ENCODE measurements around the gene APOL4. TPM values are rescaled to one million over a fixed set of nuclear protein-coding genes. Genes with fewer than 3 reads are reported as not detected.
"Not testable (repeated sequence)": the region's sequence is repeated elsewhere in the genome, so short reads cannot be mapped to it uniquely, and the experiment has no call there.

Gene APOL4
- polyA plus RNA-seq, 1 donor (not counting 4 experiments of a cell fraction or from before 2014, with no cell fraction given), result 0.08 TPM

- H3K79me2 ChIP-seq (ENCODE audit: control insufficient read depth, insufficient read depth, low read length), result no peaks in the 10 kb centered on the region
- no peak overlapping the region for H3K27ac ChIP-seq (ENCODE audit: control insufficient read depth, insufficient read depth, low read length)
- no peak overlapping the region for H3K9ac ChIP-seq (ENCODE audit: control insufficient read depth, extremely low read depth, insufficient read depth, low read length)
- H3K9me3 ChIP-seq (ENCODE audit: control insufficient read depth, low read depth, low read length), result no peaks in the 10 kb centered on the region
- FAIRE-seq (no peak), DNase-seq (ENCODE audit: low read depth, low spot score) (no peak)
- H2AFZ ChIP-seq (ENCODE audit: control insufficient read depth, low read length), result no peak overlapping the region
- H3K36me3 ChIP-seq (ENCODE audit: control insufficient read depth in 2 of 2, extremely low read depth in 1 of 2, insufficient read depth in 2 of 2, low read length in 2 of 2), result no peaks in the 10 kb centered on the region
- peaks cover 8% of the 10 kb centered on the region for H3K4me1 ChIP-seq (ENCODE audit: control insufficient read depth, extremely low read depth, insufficient read depth, low read length)
- TF ChIP-seq EZH2 (IDR thresholded peaks at IDR 0.05; ENCODE audit: low read length), result no peak
- TF ChIP-seq CTCF (optimal IDR thresholded peaks at IDR 0.05 in 1 of 3, IDR thresholded peaks at IDR 0.05 in 1 of 3, conservative IDR thresholded peaks at IDR 0.05 in 1 of 3; ENCODE audit: extremely low read depth in 1 of 3, insufficient read depth in 2 of 3, low read length in 3 of 3), result no peak
- no peaks in the 10 kb centered on the region for H3K9me1 ChIP-seq (ENCODE audit: control insufficient read depth, extremely low read depth, insufficient read depth, low read length)
- H3K4me2 ChIP-seq (ENCODE audit: control insufficient read depth, extremely low read depth, insufficient read depth, low read depth, low read length), result no peak overlapping the region
- peaks cover 4% of the 10 kb centered on the region for H3K27me3 ChIP-seq (ENCODE audit: control insufficient read depth, extremely low read depth, insufficient read depth, low read length)
- H4K20me1 ChIP-seq (ENCODE audit: control insufficient read depth, extremely low read depth, insufficient read depth, low read length), result no peaks in the 10 kb centered on the region
- H3K4me3 ChIP-seq (ENCODE audit: control insufficient read depth in 2 of 3, extremely low read depth in 1 of 3, insufficient read depth in 2 of 3, low read depth in 1 of 3, low read length in 3 of 3), result no peak overlapping the region
- dilution Hi-C loops (cut with MboI; ENCODE audit: extremely low pct_ligation_motif_present, low sequenced_read_pairs), result no loop called here
Measured at GRCh38 chr22:36162127-36163034, 39.2 kb downstream of the APOL4 start.

- H3K9ac ChIP-seq (ENCODE audit: control insufficient read depth, extremely low read depth, insufficient read depth, low read length); H3K4me2 ChIP-seq (ENCODE audit: control insufficient read depth, extremely low read depth, insufficient read depth, low read depth, low read length); H2AFZ ChIP-seq (ENCODE audit: control insufficient read depth, low read length); H3K4me3 ChIP-seq (ENCODE audit: control insufficient read depth in 2 of 3, extremely low read depth in 1 of 3, insufficient read depth in 2 of 3, low read depth in 1 of 3, low read length in 3 of 3); H3K27me3 ChIP-seq (ENCODE audit: control insufficient read depth, extremely low read depth, insufficient read depth, low read length); H4K20me1 ChIP-seq (ENCODE audit: control insufficient read depth, extremely low read depth, insufficient read depth, low read length); H3K36me3 ChIP-seq (ENCODE audit: control insufficient read depth in 2 of 2, extremely low read depth in 1 of 2, insufficient read depth in 2 of 2, low read length in 2 of 2); dilution Hi-C loops (cut with MboI; ENCODE audit: extremely low pct_ligation_motif_present, low sequenced_read_pairs); H3K27ac ChIP-seq (ENCODE audit: control insufficient read depth, insufficient read depth, low read length); FAIRE-seq; H3K9me3 ChIP-seq (ENCODE audit: control insufficient read depth, low read depth, low read length); DNase-seq (ENCODE audit: low read depth, low spot score); H3K79me2 ChIP-seq (ENCODE audit: control insufficient read depth, insufficient read depth, low read length); H3K4me1 ChIP-seq (ENCODE audit: control insufficient read depth, extremely low read depth, insufficient read depth, low read length); H3K9me1 ChIP-seq (ENCODE audit: control insufficient read depth, extremely low read depth, insufficient read depth, low read length): not testable (repeated sequence)
Measured at GRCh38 chr22:36161793-36162126, 39.8 kb downstream of the APOL4 start.

Measured in keratinocyte (primary cell).